Heart right ventricle (tissue), 16 donors: Measurements from ENCODE around the gene PSPN. TPM values are rescaled to one million over a fixed set of nuclear protein-coding genes. Genes with fewer than 3 reads are reported as not detected.

ENCODE experiments used
- ATAC-seq, 8 donors: fragments of 200-7000 bp; cut with Tn5 transposase; one replicate each; pipeline ENCODE4 v1.9.1; 2020; ENCODE audit warnings: mild to moderate bottlenecking in 8 of 8, moderate library complexity in 8 of 8, moderate number of reproducible peaks in 1 of 8
- DNase-seq, 2 donors: peaks; one replicate each; pipeline ENCODE4 v3.0.0-alpha.2; 2020
- H3K27ac ChIP-seq, 10 donors: fragments of 200-600 bp; sonication (generic) in 2 of 10; one replicate each; pipeline versions ENCODE4 v1.5.0 to v1.8.0; 2020 to 2022; ENCODE audit warnings: mild to moderate bottlenecking in 3 of 10
- H3K27me3 ChIP-seq, 7 donors: fragments of 200-600 bp; one replicate each; pipeline ENCODE4 v1.8.0; 2021 to 2022; ENCODE audit warnings: mild to moderate bottlenecking in 2 of 7
- H3K36me3 ChIP-seq, 9 donors: fragments of 200-600 bp; sonication (generic) in 1 of 9; one replicate each; pipeline versions ENCODE4 v1.5.0 to v1.8.0; 2020 to 2022; ENCODE audit warnings: mild to moderate bottlenecking in 2 of 9
- H3K4me1 ChIP-seq, 9 donors: fragments of 200-600 bp; sonication (generic) in 1 of 9; one replicate each; pipeline versions ENCODE4 v1.5.0 to v1.8.0; 2020 to 2022; ENCODE audit warnings: mild to moderate bottlenecking in 4 of 9
- H3K4me3 ChIP-seq, 10 donors: fragments of 200-600 bp; sonication (generic) in 2 of 10; one replicate each; pipeline versions ENCODE4 v1.5.0 to v1.8.0; 2020 to 2022; ENCODE audit warnings: mild to moderate bottlenecking in 7 of 10, moderate library complexity in 2 of 10
- H3K9me3 ChIP-seq, 11 donors: fragments of 200-600 bp in 10 of 11; sonication (generic) in 2 of 11; one replicate each; pipeline versions ENCODE4 v1.5.0 to v1.8.0; 2013 to 2022; ENCODE audit warnings: mild to moderate bottlenecking in 2 of 11, control low read depth in 1 of 11, moderate library complexity in 1 of 11
- CTCF ChIP-seq, 9 donors: fragments of 200-600 bp; sonication (generic) in 2 of 9; IDR thresholded peaks; one replicate each; pipeline versions ENCODE4 v1.5.0 to v1.8.0; 2021 to 2022; ENCODE audit warnings: antibody characterized with exemption in 9 of 9, mild to moderate bottlenecking in 5 of 9, moderate library complexity in 1 of 9
- WGBS, 2 donors: extraction: QIAGEN DNeasy Blood & Tissue Kit; methylation state at CpG; one replicate each; pipeline ENCODE4 v1.1.7; 2013; ENCODE audit warnings: inconsistent platforms in 1 of 2; 5-methylcytosine and 5-hydroxymethylcytosine counted together
- intact Hi-C, 10 donors: fragments of 100-400 bp; cut with DNase I; formaldehyde crosslinking; loops; one replicate each; pipeline versions ENCODE4 v1.11.1 to v1.14.2; 2022
- polyA plus RNA-seq, 2 donors: library from polyadenylated mRNA; stranded (reverse); fragments of 200-250 nt; gene quantifications; one replicate each; pipeline ENCODE4 v1.2.3, GENCODE V29; 2013
- total RNA-seq, 10 donors: library from RNA; stranded (reverse); fragmentation: NEBNext Ultra II Directional in 3 of 10; extraction: Animal tissue kit (Norgen Biotek cat#: 25700) in 3 of 10; gene quantifications; one replicate each; pipeline versions ENCODE4 v1.2.1 to v1.2.4, GENCODE V29; 2021 to 2023
- donor health status: Arrhythmogenic right ventricular cardiomyopathy.
- donor health status: ischemic (EF 13 %, LVEDD 7.1; RV severe dilation, severe dysfunction).
- donor health status: healthy with polysubstance abuse.
- donor health status: DM: no; HTN: yes; CAD: no.
- donor health status: DM: no; HTN: no; CAD: no.
- donor health status: ischemic (EF 25% LVEDD 6.9; RV normal size, moderate dysfunction).
- donor health status: ischemic (EF 25% LVEDD 5.7; RV mildly dilated, moderate dysfunction).
- donor health status: healthy.
- donor health status: DM: yes; HTN: yes; CAD: no.
- donor health status: Ischemic cardiomyopathy.
- donor health status: ischemic (EF 35%, LVEDD 5.7; RV mildly dilated, moderate dysfunction).
- donor health status: nonischemic (EF 11% LVEDD 7.7; RV severe dilation, severe dysfunction).
- donor health status: DM: yes; HTN: yes; CAD: no.
- donor health status: PGD.
- donor health status: ischemic (EF 29% LVEDD 5.4; RV normal size, mild dysfunction).
- donor health status: nonischemic (EF 23%, LVEDD 6.1; RV moderate dilation, normal function).

The PSPN gene
- total and polyA plus RNA-seq, 12 donors = 0.36 to 1.4 (median 0.70) TPM

GRCh38 chr19:6373813-6374108 is 2.0 kb downstream of the PSPN start:
- peaks cover 0 to 26% (median 8%) of the 10 kb centered on the region in 9 donors for H3K4me1 ChIP-seq
- no peak for DNase-seq
- no peak for ATAC-seq
- H3K4me3 ChIP-seq = peak overlapping the region in 9 of 10 donors; percentile 22 to 100 (median 66)
- H3K36me3 ChIP-seq = peaks cover 0 to 32% (median 10%) of the 10 kb centered on the region in 9 donors
- intact Hi-C loops = loop anchor here in 4 of 10 donors (2.0 to 10.0 kb wide), 4 partner anchors 19 to 361 kb away; partner anchors contain the start of genes KHSRP (in 3 of the 4), GPR108 (in 1 of the 4), GTF2F1 (in 1 of the 4) and TRIP10 (in 1 of the 4)
- TF ChIP-seq CTCF (IDR thresholded peaks at IDR 0.05) = no peak
- peak overlapping the region in 9 of 10 donors; percentile 5 to 100 (median 66) for H3K27ac ChIP-seq
- H3K27me3 ChIP-seq = no peaks in the 10 kb centered on the region
- no peaks in the 10 kb centered on the region for H3K9me3 ChIP-seq
- 27 to 39% methylated on average over 5 of the region's 5 CpGs for WGBS, 2 donors

GRCh38 chr19:6373096-6373812 is 2.5 kb downstream of the PSPN start:
- H3K27me3 ChIP-seq = no peaks in the 10 kb centered on the region
- peaks cover 0 to 26% (median 8%) of the 10 kb centered on the region in 9 donors for H3K4me1 ChIP-seq
- H3K4me3 ChIP-seq = peak overlapping the region; percentile 54 to 100 (median 66)
- H3K27ac ChIP-seq = peak overlapping the region; percentile 91 to 100 (median 96)
- H3K9me3 ChIP-seq = no peaks in the 10 kb centered on the region
- DNase-seq = peak; percentile 98 to 99
- 2 to 3% methylated on average over 48 to 52 of the region's 53 CpGs for WGBS, 2 donors
- TF ChIP-seq CTCF (IDR thresholded peaks at IDR 0.05) = no peak
- peaks cover 0 to 32% (median 13%) of the 10 kb centered on the region in 9 donors for H3K36me3 ChIP-seq
- intact Hi-C loops = loop anchor here in 4 of 10 donors (2.0 to 10.0 kb wide), 4 partner anchors 20 to 362 kb away; partner anchors contain the start of genes KHSRP (in 3 of the 4), GPR108 (in 1 of the 4), GTF2F1 (in 1 of the 4) and TRIP10 (in 1 of the 4)
- ATAC-seq = peak; percentile 86 to 92 (median 90)

GRCh38 chr19:6372594-6373095 is 3.1 kb downstream of the PSPN start, which contains the start of gene ALKBH7:
Gene ALKBH7 (plus strand): TSS chr19:6372794. CDS start chr19:6372821, 27 bp downstream.
- peak in 1 of 9 donors; percentile 1 for TF ChIP-seq CTCF (IDR thresholded peaks at IDR 0.05)
- DNase-seq (peak; percentile 95 to 100), ATAC-seq (peak; percentile 86 to 94 (median 91))
- Histone ChIP-seq H3K27ac (peak within 1 kb of the TSS; percentile 91 to 100 (median 96)), H3K4me1 (peaks cover 0 to 26% (median 8%) of the 10 kb centered on the region in 9 donors), H3K4me3 (peak within 1 kb of the TSS; percentile 54 to 100 (median 66)), H3K27me3 (no peaks in the 10 kb centered on the region), H3K36me3 (peaks cover 0 to 35% (median 19%) of the 10 kb centered on the region in 9 donors), H3K9me3 (no peaks in the 10 kb centered on the region)
- WGBS, 2 donors = 0 to 1% methylated on average over 40 to 47 of the region's 47 CpGs
- intact Hi-C loops = loop anchor here in 4 of 10 donors (1.0 to 10.0 kb wide), 5 partner anchors 11 to 362 kb away; partner anchors contain the start of genes KHSRP (in 3 of the 4), CLPP (in 1 of the 4), GPR108 (in 1 of the 4) and GTF2F1 (in 1 of the 4)

- intact Hi-C loops = loop anchor here in 1 of 10 donors (5.0 kb wide), 1 partner anchor 147 kb away; no protein-coding TSS in a partner anchor
- no peaks in the 10 kb centered on the region for H3K9me3 ChIP-seq
- TF ChIP-seq CTCF (IDR thresholded peaks at IDR 0.05) = no peak
- no peaks in the 10 kb centered on the region for H3K27me3 ChIP-seq
- H3K4me1 ChIP-seq = peaks cover 0 to 14% (median 8%) of the 10 kb centered on the region in 9 donors
- ATAC-seq (no peak), DNase-seq (no peak)
- 95 to 98% methylated on average over 21 of the region's 21 CpGs for WGBS, 2 donors
- H3K4me3 ChIP-seq = no peak overlapping the region
- no peak overlapping the region for H3K27ac ChIP-seq
- H3K36me3 ChIP-seq = peaks cover 0 to 67% (median 51%) of the 10 kb centered on the region in 9 donors
These were observed 11.4 kb downstream of the PSPN start for GRCh38 chr19:6364353-6364752.
